T-helper 17 cell (primary cell): ENCODE results near the gene B4GALT5. TPM values are rescaled to one million over a fixed set of nuclear protein-coding genes. Genes with fewer than 3 reads are reported as not detected.
"Not testable (repeated sequence)": the region's sequence is repeated elsewhere in the genome, so short reads cannot be mapped to it uniquely, and the experiment has no call there.

Source experiments
- ATAC-seq: fragments of 150-1000 bp; cut with Tn5 transposase; 2 replicates; pipeline ENCODE4 v1.10.0; 2021; ENCODE audit warnings: mild to moderate bottlenecking, moderate library complexity
- DNase-seq, 3 donors: peaks; one replicate each; pipeline versions ENCODE4 v3.0.0 to v3.0.0-alpha.2; 2020 to 2021
- H3K9me3 ChIP-seq: one replicate; pipeline ENCODE4 v1.7.0; 2013; ENCODE audit warnings: low read length, mild to moderate bottlenecking; ENCODE audit not compliant: control insufficient read depth, poor library complexity, severe bottlenecking
- H3K27ac Mint-ChIP-seq: one replicate; pipeline ENCODE4 v1.8.0; 2022; ENCODE audit warnings: mild to moderate bottlenecking, moderate library complexity, mixed read lengths
- H3K27me3 Mint-ChIP-seq: one replicate; pipeline ENCODE4 v1.8.0; 2022; ENCODE audit warnings: mixed read lengths
- H3K36me3 Mint-ChIP-seq: one replicate; pipeline ENCODE4 v1.8.0; 2022; ENCODE audit warnings: low read depth, mixed read lengths
- H3K4me1 Mint-ChIP-seq: one replicate; pipeline ENCODE4 v1.8.0; 2022; ENCODE audit warnings: mild to moderate bottlenecking, mixed read lengths
- H3K4me3 Mint-ChIP-seq: one replicate; pipeline ENCODE4 v1.8.0; 2022; ENCODE audit warnings: mild to moderate bottlenecking, moderate library complexity, mixed read lengths
- total RNA-seq, 4 donors: library from RNA in 2 of 4; stranded (reverse) in 2 of 4; gene quantifications; one replicate each; pipeline ENCODE4 v1.2.3 and lab custom pipeline; 2022 to 2026

Gene B4GALT5
- total RNA-seq, 2 donors from 2014 or later: 17.3 to 19.0 TPM

DNA sequence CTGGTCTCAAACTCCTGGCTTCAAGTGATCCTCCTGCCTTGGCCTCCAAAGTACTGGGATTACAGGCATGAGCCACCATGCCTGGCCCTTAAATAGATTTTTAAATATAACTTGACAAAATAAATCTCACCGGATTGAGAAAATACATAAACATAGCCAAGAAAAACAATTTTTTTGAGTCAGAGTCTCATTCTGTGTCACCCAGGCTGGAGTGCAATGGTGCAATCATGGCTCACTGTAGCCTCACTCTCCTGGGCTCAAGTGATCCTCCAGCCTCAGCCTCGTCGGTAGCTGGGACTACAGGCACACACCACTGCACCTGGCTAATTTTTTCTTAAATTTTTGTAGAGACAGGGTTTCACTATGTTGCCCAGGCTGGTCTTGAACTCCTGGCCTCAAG lies 85.4 kb downstream of the B4GALT5 start:
- not testable (repeated sequence) for DNase-seq, H3K4me3 Mint-ChIP-seq, ATAC-seq, H3K27ac Mint-ChIP-seq, H3K9me3 ChIP-seq, H3K36me3 Mint-ChIP-seq
- peaks cover 10% of the 10 kb centered on the region for H3K27me3 Mint-ChIP-seq
- H3K4me1 Mint-ChIP-seq: peaks cover 16% of the 10 kb centered on the region

DNA sequence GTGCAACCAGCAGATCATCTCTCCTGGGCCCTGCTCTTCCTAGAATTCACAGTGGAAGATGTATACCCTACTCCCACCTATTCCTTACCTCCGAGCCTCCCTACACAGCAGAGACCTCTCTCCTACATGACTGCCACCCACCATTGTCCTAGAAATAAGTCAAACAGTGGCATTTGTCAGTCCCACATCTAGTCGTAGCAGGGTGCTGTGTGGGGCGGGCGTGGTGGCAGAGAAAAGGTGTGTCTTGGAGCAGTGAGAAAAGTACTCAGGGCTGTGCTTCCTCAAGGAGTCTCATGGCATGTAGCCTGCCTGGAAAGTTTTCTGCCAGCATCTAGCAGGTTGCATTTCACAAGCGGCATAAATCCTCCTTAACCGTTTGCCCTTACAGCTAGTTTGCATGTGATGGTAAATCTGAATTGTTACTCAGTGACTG lies 86.3 kb downstream of the B4GALT5 start:
- Mint-ChIP-seq H3K4me1 (peaks cover 14% of the 10 kb centered on the region), H3K27me3 (peaks cover 10% of the 10 kb centered on the region), H3K4me3 (no peak overlapping the region), H3K36me3 (no peaks in the 10 kb centered on the region), H3K27ac (no peak overlapping the region)
- DNase-seq (no peak), ATAC-seq (no peak)
- no peaks in the 10 kb centered on the region for H3K9me3 ChIP-seq

DNA sequence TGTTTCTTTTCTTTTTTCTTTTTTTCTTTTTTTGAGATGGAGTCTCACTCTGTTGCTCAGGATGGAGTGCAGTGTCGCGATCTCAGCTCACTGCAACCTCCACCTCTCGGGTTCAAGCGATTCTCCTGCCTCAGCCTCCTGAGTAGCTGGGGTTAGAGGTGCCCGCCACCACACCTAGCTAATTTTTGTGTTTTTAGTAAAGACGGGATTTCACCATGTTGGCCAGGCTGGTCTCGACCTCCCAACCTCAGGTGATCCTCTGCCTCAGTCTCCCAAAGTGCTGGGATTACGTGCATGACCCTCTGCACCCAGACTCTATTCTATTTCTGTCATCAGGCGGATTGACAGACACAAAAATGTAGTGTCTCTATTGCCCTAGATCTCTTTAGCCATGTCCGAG lies 88.7 kb downstream of the B4GALT5 start:
- H3K27ac Mint-ChIP-seq, H3K36me3 Mint-ChIP-seq, ATAC-seq, H3K9me3 ChIP-seq, DNase-seq, H3K4me3 Mint-ChIP-seq: not testable (repeated sequence)
- Mint-ChIP-seq H3K4me1 (peaks cover 15% of the 10 kb centered on the region), H3K27me3 (peaks cover 10% of the 10 kb centered on the region)

DNA sequence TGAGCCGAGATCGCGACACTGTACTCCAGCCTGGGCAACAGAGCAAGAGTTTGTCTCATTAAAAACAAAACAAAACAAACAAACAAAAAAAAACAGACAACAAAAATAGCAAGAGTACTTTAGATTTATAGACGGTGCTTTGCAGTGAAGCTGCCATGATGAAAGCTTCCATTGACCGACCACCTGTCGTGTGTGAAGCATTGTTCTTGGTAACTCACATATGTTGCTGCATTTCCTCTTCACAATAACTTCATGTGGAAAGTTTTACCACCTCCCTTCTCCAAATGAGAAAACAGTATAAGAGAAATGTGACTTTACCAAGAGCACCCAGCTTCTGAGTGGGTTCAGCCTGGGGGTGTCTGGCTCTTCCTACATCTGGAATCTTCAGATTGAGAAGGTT lies 89.4 kb downstream of the B4GALT5 start:
- ATAC-seq (no peak), DNase-seq (no peak)
- Mint-ChIP-seq H3K27ac (no peak overlapping the region), H3K27me3 (peaks cover 10% of the 10 kb centered on the region), H3K4me1 (peaks cover 15% of the 10 kb centered on the region), H3K4me3 (no peak overlapping the region), H3K36me3 (peaks cover 4% of the 10 kb centered on the region)
- H3K9me3 ChIP-seq: no peaks in the 10 kb centered on the region

DNA sequence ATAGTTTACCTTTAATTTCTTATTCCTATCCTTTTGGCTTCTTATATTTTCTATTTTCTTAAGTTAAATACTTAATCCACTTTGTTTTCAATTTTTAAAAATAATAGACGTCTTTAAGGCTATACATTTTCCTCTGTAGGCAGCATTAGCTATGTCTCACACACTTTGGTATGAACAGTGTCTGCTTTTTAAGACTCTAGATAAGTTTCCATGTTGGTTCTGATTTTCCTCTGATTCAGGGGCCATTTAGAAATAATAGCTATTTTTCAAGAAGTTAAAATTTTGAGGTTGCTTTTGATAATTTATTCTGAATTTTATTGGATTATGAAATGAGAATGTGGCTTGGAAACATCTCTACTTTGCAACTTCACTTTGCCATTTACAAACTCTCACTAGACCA lies 91.4 kb downstream of the B4GALT5 start:
- H3K36me3 Mint-ChIP-seq: peaks cover 4% of the 10 kb centered on the region
- H3K4me3 Mint-ChIP-seq: no peak overlapping the region
- DNase-seq (no peak), ATAC-seq (no peak)
- H3K9me3 ChIP-seq: no peaks in the 10 kb centered on the region
- no peak overlapping the region for H3K27ac Mint-ChIP-seq
- peaks cover 10% of the 10 kb centered on the region for H3K27me3 Mint-ChIP-seq
- peaks cover 14% of the 10 kb centered on the region for H3K4me1 Mint-ChIP-seq

DNA sequence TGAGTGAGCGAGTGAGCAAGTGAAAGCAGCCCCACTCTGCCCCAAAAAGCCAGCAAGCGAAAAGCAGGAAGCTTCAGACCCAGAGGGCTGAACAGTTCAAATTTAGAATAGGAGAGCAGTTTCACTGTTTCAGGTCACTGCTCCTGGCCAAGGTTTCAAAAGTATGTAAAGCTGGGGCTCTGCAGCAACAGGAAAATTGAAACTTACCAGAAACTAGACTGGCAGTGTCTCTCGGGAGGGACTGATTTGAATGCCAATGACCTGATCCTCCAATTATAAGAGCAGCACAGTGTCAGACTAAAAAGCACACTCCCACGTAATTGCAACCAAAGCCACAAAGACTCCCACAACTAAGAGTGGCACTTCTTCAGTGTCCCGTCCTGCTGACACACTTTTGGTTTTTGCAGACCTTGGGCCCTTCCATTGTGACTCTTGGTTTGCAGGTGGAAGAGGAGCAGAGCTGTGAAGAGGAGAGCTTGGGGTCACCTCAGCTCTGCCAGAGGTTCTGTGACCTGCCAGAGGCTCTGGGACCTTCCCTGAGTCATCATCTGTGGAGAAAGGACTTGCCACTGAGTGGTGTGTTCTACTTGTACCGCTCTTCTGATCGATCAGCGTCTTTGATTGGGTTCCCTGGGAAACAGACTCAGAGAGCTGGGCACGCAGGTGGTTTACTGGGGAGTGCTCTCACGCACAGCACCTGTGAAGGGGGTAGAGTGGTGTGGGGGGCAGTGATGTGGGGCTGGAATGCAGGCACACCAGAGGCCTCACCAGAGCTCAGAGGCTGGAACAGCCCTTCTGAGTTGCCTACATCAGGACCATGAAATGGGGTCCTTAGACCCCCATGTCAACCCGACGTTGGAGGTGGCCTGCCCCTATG lies 93.1 kb downstream of the B4GALT5 start:
- ATAC-seq: peak; percentile 63
- Mint-ChIP-seq H3K27ac (no peak overlapping the region), H3K4me3 (no peak overlapping the region), H3K27me3 (peaks cover 10% of the 10 kb centered on the region), H3K36me3 (peaks cover 4% of the 10 kb centered on the region), H3K4me1 (peaks cover 11% of the 10 kb centered on the region)
- H3K9me3 ChIP-seq: no peaks in the 10 kb centered on the region
- DNase-seq: no peak

DNA sequence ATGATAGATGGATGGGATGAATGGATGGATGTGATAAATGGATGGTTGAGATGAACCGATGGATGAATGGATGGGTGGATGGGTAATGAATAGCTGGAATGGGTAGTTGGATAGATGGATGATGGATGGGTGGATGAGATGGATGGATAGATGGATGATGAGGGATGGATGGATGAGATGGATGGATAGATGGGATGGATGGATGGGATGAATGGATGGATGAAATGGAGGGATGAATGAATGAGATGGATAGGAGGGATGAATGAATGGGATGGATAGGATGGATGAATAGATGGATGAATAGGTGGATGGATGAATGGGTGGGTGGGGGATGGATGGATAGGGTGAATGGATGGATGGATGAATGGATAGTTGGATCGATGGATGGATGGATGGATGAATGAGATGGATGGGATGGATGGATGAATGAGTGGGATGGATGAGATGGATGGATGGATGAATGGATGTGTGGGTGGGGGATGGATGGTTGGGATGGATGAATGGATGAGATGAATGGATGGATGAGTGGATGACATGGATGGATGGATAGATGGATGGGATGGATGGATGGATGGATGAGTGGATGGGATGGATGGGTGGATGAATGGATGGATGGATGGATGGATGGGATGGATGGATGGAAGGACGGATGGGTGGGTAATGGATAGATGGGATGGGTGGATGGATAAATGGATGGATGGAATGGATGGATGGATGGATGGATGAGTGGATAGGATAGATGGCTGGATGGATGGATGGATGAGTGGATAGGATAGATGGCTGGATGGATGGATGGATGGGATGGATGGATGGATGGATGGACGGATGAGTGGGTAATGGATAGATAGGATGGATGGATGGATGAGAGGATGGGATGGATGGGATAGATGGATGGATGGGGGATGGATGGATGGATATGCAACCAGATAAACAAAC lies 94.3 kb downstream of the B4GALT5 start:
- H3K9me3 ChIP-seq: no peaks in the 10 kb centered on the region
- Mint-ChIP-seq H3K27me3 (peaks cover under 1% of the 10 kb centered on the region), H3K4me3 (no peak overlapping the region), H3K36me3 (peaks cover 4% of the 10 kb centered on the region), H3K27ac (no peak overlapping the region), H3K4me1 (peaks cover 11% of the 10 kb centered on the region)
- no peak for DNase-seq
- ATAC-seq: no peak

DNA sequence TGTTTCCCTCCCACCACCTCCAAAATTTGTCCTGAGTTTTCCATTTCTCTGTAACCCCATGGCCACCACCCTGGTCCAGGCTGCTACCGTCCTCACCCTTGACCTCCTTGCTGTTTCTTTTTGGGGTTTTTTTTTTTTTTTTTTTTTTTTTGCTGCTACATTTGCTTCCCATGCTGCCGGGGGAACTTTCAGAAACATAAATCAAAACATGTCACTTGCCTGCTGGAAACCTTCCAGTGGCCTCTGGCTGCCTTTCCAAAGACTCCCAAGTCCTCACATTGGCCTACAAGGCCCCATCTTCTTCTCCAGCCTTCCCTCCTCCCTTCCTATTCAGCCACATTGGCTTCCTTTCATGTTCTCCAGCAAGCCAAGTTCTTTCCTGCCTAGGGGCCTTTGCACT lies 95.4 kb downstream of the B4GALT5 start:
- DNase-seq (no peak), ATAC-seq (no peak)
- no peaks in the 10 kb centered on the region for H3K9me3 ChIP-seq
- H3K36me3 Mint-ChIP-seq: peaks cover 4% of the 10 kb centered on the region
- H3K4me3 Mint-ChIP-seq: no peak overlapping the region
- no peaks in the 10 kb centered on the region for H3K27me3 Mint-ChIP-seq
- H3K4me1 Mint-ChIP-seq: peaks cover 11% of the 10 kb centered on the region
- no peak overlapping the region for H3K27ac Mint-ChIP-seq

DNA sequence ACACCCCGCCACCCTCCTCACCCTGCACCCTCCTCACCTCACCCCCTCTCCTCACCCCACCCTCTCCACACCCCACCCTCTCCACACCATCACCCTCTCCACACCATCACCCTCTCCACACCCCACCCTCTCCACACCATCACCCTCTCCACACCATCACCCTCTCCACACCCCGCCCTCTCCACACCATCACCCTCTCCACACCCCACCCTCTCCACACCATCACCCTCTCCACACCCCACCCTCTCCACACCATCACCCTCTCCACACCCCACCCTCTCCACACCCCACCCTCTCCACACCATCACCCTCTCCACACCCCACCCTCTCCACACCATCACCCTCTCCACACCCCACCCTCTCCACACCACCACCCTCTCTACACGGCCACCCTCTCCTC lies 96.3 kb downstream of the B4GALT5 start:
- not testable (repeated sequence) for H3K27me3 Mint-ChIP-seq, H3K9me3 ChIP-seq, ATAC-seq, H3K4me3 Mint-ChIP-seq, H3K36me3 Mint-ChIP-seq, DNase-seq, H3K27ac Mint-ChIP-seq
- peaks cover 11% of the 10 kb centered on the region for H3K4me1 Mint-ChIP-seq

DNA sequence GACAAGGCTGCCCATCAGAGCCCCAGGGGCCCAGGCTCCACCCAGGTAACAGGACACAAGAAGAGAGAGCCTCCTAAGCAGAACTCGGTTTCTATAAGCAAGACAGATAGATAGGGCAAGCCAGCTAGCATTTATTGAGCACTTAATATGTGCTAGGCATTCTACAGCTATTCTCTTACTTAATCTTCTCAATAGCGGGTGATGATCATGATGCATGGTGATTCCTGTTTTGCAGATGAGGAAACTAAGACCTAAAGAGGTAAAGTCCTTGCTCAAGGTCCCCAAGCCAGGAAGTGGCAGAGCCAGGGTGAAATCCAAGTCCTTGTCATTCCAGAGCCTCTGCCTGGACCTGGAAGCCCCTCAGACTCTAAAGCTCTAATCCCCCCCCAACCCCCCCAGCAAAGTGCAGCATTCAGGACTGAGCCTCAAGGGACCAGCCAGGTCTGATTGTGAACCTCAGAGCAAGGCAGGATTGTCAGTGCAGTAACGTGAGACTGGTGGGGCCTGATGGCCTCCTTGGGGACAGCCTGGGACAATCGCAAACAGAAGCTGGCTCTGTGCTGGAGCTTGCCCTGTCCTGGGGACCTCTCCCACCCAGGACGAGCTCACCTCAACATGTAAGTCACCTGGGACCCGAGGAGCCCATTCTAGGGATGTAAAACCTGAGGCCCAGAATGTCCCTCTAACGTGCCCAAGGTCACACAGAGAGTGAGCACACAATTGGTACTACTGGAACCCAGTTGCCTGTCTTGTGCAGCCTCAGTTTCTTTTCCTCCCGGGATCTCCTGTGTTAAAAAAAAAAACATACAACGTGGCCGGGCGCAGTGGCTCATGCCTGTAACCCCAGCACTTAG lies 97.3 kb downstream of the B4GALT5 start:
- Mint-ChIP-seq H3K27ac (no peak overlapping the region), H3K4me1 (peaks cover 7% of the 10 kb centered on the region), H3K4me3 (no peak overlapping the region), H3K27me3 (no peaks in the 10 kb centered on the region), H3K36me3 (no peaks in the 10 kb centered on the region)
- ATAC-seq: no peak
- no peaks in the 10 kb centered on the region for H3K9me3 ChIP-seq
- DNase-seq: no peak

DNA sequence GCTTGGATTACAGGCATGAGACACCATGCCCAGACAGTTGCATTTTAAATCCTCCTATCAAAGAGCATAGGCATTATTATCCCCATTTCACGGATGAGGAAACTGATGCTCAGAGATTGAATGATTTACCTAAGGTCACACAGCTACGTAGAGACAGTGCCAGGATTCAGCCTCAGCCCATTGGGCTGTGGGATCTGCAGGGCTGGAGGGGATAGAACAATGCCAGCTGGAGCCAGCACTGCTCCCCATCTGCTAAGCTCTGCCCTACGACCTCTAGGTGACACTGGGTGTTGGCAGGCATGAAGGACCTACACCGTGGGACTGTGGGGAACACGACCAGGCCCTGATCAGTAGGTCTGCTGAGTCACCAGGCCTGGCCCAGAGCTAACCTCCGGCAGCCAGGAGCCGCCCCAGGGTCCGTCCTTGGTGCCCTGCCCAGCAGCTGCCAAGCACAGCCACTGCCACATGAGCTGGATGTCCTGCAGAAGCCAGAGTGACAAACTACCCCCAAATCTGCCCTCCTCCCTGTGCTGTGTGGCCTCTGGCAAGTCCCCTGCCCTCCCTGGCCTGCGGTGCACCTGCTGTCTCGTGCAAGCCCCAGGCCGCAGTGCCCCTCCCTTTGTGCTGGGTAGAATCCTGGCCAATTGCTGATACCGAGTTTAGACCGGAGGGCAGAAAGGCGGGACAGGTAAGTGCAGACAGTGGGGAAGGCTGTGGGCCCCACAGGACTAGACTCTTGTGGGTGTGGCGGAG lies 98.1 kb downstream of the B4GALT5 start:
- Mint-ChIP-seq H3K27me3 (no peaks in the 10 kb centered on the region), H3K27ac (no peak overlapping the region), H3K4me1 (peaks cover 5% of the 10 kb centered on the region), H3K36me3 (no peaks in the 10 kb centered on the region), H3K4me3 (no peak overlapping the region)
- DNase-seq: no peak
- no peak for ATAC-seq
- no peaks in the 10 kb centered on the region for H3K9me3 ChIP-seq

DNA sequence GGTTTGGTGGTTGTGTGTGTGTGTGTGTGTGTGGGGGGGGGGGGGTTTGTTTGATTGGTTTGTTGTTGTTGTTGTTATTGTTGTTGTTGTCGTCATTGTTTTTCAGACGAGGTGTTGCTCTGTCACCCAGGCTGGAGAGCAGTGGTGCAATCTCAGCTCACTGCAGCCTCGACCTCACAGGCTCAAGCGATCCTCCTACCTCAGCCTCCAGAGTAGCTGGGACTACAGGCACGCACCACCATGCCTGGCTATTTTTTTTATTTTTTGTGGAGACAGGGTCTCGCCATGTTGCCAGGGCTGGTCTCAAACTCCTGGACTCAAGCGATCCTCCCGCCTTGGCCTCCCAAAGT lies 98.7 kb downstream of the B4GALT5 start:
- not testable (repeated sequence) for H3K27me3 Mint-ChIP-seq, ATAC-seq, DNase-seq, H3K9me3 ChIP-seq, H3K4me3 Mint-ChIP-seq, H3K36me3 Mint-ChIP-seq, H3K27ac Mint-ChIP-seq, H3K4me1 Mint-ChIP-seq
